VCaP (cell line): ENCODE measurements around the gene NLK.

ENCODE experiments used
- H3K27ac ChIP-seq: fragments of 450-650 bp; 2 replicates; pipeline ENCODE4 v1.5.1; 2017
- TF ChIP-seq, protein P1 (sequence below): fragments of 450-650 bp; conservative IDR thresholded peaks from 2 replicates; pipeline ENCODE4 v1.5.1; 2017; ENCODE audit warnings: mild to moderate bottlenecking, moderate library complexity

Gene NLK

DNA sequence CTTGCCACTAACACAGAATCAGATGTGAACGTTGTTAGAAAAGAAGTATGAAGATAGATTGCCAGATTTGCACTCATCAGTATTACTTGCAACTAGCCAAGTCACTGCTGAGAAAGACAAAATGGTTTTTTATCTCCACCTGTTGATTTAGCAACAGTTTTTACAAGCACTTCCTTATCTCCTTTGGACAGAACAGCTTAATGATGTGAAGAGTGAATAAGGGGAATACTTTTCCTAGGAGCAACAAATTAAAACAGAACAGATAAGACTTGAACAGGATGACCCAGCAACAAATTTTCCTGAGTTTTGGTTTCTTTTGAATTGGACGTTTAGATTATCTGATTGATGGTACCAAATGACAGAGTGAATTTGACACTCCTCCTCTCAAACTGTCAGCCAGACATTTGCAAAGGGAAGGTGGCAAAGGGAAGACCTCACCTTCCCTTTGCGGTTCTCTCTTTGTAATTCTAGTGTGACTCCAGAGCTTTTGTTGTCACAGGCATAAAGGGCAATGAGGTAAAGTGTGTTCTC is 130.6 kb downstream of the NLK start:
- TF ChIP-seq, protein P1, sequence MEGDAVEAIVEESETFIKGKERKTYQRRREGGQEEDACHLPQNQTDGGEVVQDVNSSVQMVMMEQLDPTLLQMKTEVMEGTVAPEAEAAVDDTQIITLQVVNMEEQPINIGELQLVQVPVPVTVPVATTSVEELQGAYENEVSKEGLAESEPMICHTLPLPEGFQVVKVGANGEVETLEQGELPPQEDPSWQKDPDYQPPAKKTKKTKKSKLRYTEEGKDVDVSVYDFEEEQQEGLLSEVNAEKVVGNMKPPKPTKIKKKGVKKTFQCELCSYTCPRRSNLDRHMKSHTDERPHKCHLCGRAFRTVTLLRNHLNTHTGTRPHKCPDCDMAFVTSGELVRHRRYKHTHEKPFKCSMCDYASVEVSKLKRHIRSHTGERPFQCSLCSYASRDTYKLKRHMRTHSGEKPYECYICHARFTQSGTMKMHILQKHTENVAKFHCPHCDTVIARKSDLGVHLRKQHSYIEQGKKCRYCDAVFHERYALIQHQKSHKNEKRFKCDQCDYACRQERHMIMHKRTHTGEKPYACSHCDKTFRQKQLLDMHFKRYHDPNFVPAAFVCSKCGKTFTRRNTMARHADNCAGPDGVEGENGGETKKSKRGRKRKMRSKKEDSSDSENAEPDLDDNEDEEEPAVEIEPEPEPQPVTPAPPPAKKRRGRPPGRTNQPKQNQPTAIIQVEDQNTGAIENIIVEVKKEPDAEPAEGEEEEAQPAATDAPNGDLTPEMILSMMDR: no peak
- H3K27ac ChIP-seq: peak overlapping the region; percentile 47

DNA sequence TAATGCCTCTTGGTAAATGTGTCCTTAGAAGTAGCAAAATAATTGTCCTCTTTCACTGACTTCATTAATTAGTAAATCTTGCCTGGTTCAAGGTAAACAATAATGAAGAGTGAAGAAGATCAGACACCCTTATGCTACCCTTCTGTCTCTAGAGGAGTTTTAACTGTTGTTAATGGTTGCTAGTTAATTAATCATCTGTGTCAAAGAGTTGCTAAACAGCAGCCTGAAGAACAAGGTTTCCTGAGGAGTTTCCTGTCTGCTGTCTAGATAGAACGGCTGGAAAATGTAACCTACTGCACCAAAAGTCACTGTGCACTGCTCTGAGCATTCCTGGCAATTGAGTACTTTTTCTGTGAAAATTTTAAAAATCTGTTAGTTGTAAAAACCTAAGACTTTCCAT is 131.3 kb downstream of the NLK start:
- TF ChIP-seq, protein P1: no peak
- peak overlapping the region; percentile 47 for H3K27ac ChIP-seq

DNA sequence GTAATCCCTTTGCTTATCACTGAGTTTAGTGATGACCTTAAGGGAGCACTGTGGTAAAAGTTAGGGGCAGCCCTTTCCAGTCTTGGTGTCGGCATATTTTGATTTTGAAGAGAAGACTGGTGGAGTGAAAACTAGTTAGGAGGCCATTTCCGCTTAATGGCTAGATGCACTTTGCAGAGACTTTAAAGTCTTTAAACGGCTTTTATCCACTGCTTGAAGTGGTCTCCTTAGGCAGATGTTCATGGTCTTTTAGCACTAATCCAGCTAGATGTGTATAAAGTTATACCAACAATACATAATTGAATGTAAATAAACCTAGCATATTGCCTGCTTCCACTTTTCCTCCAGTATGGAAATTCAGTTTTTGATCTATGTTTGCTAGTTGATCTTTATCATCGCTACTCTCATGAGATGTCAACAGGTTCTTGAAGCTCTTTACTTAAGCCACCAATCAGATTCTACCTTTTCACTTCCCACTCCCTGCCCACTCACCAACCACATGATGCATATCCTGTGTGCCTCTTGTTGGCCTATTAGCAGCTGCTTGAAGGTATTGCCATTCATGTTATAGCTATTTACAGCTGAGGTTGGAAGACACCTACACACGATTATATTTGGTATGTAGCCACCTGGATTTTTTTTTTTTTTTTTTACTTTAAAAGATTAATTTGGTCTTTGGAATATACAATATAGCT is 132.0 kb downstream of the NLK start:
- TF ChIP-seq, protein P1: no peak
- peak overlapping the region; percentile 47 for H3K27ac ChIP-seq

DNA sequence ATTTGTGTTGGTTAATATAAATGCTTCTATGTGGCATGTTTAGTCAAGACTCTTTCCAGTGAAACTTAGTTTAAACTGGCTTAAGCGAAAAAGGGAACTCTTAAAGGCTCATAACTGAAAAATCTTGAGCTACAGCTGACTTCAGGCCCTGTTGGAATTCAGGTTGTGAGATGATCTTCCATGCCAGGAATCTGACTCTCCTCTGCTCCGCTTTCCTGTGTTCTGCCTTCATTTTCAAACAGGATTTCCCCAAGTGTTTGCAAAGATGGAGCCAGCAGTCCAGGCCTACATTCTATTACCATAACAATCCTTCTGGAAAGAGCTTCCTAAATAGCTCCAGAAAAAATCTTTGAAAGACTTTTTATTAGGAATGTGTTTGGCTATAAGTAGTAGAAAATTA is 134.9 kb downstream of the NLK start:
- TF ChIP-seq, protein P1: no peak
- H3K27ac ChIP-seq: no peak overlapping the region

DNA sequence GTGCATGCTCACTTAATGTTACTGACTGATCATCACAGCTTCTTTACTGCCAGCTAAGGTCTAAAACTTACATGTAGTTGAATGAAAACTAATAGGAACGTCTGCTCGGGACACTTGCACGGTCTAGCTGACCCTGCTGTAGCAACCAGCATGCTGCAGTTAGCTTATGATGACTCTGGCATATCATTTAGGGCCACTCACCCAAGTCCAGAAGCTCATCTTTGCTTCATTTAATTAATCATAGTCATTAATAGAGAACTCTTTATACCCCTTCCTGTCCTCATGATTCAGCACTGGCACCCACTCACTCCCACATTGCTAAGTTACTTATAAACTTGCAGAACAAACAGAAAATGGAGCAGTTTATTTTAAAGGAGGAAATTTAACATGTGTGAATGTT is 136.3 kb downstream of the NLK start:
- no peak overlapping the region for H3K27ac ChIP-seq
- TF ChIP-seq, protein P1: no peak

DNA sequence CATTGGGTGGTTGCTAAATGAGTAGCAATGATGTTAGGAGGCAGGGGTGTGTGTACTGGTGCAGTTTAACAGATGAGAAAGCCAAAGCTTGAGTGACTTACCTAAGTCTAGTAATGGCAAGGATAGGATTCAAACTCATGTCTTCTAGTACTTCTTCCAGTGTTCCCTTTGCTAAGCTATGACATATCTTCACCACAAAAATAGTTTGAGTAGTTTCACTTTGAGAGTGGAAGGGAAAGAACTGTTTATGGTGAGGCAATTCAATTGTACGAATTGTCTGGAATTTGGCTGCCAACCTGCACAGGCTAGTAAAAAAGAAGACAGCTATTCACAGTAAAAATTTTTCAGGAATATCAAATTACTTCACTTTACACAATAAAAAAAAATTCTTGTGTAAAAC is 138.0 kb downstream of the NLK start:
- H3K27ac ChIP-seq: no peak overlapping the region
- TF ChIP-seq, protein P1: no peak

DNA sequence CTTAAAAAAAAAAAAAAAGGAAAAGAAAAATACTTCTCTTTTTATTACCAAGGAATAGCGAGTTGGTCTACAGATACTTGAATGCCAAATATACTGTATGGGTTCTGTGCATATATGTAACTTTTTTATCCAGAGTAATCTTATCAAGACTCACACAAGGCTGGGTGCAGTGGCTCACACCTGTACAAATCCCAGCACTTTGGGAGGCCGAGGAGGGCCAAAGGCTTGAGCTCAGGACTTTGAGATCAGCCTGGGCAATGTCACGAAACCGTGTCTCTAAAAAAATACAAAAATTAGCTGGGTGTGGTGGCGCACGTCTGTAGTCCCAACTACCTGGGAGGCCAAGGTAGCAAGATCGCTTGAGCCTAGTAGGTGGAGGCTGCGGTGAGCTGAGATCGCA is 139.1 kb downstream of the NLK start:
- TF ChIP-seq, protein P1: no peak
- H3K27ac ChIP-seq: no peak overlapping the region
